ENCODE measurements around the gene PTPRD.
"Not testable (repeated sequence)": the region's sequence is repeated elsewhere in the genome, so short reads cannot be mapped to it uniquely, and the experiment has no call there.

The PTPRD gene

DNA sequence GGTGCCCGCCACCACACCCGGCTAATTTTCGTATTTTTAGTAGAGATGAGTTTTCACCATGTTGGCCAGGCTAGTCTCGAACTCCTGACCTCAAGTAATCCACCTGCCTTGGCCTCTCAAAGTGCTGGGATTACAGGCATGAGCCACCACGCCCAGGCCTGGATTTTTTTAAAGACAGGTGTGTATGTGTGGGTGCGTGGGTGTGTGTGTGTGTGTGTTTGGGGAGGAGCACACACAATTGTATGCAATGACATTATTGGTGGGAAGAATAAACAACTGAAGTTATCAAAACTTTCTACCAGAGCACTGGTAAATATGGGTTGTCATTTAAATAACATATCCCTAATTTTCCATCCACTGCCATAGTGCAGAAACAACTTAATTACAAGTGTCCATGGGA, 1915.2 kb downstream of the PTPRD start:
- not testable (repeated sequence) for DNase-seq

- DNase-seq = no peak
Measured at GRCh38 chr9:8696516-8696915, 1916.3 kb downstream of the PTPRD start.

DNA sequence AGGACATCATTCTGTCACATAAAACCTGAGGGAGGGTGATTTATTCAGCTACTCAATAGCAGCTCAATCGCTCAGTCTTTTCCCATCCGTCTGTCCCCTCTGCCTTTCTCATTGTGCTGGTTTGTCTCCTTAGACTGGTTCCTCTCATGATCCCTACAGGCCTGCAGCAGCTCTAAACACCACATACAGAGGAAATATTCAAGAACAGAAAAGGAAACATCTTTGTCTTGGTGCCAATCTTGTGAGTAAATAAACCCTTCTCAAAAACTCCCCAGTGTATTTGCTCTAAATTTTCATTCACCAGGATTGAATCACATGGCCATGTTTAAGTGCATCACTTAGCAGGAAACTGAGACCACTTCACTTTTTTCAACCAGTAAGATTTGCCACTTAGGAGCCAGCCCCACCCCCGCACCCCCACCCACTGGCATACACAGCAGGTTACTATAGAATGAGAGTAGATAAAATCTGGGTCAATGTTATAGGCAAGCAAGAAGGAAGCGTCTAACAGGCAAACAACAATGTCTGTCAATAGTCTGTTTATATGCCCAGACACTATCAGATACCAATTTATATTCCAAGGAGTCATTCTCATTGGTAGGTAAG, 1917.7 kb downstream of the PTPRD start:
- DNase-seq = peak; percentile 64

DNA sequence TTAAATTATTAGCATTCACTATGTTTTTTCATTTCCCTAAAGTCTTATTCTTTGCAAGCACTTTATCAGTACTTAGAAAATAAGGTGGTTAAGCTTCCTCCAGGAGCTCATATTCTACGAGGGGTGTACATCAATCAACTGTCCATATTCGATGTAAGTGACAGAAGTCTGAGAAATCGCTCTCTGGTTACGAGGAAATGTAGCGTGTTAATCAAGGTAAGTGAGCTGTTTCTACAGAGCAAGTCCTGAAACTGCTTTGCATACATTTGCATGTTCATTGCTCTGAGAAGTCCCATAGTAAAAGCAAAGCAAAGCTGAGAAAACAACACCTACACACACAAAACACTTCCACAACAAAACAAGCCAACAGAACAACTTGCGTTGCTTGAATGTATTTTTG, 1919.3 kb downstream of the PTPRD start:
- no peak for DNase-seq

GRCh38 chr9:8686516-8686915, 1926.3 kb downstream of the PTPRD start:
- DNase-seq = no peak

DNA sequence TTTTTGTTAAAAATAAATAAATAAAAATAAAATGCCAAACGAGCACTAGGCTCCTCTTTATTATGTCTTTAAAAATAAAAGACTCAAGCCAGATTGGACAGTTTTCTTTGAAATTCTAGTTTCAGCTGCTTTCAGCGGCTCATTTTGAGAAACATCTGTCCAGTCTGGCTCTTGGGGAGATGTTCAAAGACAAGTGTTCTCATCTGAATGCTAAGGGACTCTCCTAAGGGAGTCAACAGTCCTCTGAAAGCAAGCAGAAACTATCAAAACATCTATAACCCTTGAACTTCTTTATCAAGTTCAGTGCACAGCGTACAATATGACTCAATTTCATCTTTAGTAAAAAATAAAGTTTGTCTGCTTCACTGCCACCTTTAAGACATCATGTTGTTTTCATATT, 1927.0 kb downstream of the PTPRD start:
- no peak for DNase-seq

DNA sequence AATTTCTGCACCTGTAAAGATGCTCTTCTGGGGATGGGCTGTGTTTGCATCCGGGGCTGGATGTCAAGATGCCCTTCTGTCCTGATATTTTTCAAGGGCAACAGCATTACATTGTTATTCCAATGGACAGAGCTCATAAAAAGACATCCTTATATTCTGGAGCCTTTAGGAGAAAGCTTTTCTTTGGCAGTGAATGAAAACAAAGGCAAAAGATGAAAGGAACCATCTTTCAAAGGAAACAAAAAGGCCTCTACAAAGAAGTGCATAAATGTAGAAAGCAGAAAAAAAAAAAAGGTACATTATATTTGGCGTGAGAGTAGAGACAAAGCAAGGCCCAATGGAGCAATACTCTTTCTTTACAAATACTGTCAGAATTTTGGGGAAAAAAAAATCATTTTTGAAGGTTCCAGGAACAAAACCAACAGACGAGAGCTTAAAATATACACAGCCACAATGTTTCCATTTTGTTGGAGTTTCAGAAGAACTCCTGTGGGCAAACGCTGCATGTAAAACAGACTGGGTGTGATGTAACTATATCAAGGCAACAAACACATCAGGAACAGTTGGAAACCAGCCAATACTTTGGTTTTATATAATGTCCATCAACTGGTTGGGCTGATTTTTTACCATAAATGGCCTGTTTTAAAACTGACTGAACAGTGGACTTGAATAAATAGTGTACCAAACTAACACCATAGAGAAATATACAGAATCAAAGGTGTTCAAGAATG, 1927.7 kb downstream of the PTPRD start:
- peak; percentile 12 for DNase-seq

- DNase-seq = no peak
Measured at GRCh38 chr9:8683496-8683895, 1929.3 kb downstream of the PTPRD start.

GRCh38 chr9:8680658-8681057, 1932.1 kb downstream of the PTPRD start:
- no peak for DNase-seq

- no peak for DNase-seq
Measured at GRCh38 chr9:8680157-8680556, 1932.6 kb downstream of the PTPRD start.

DNA sequence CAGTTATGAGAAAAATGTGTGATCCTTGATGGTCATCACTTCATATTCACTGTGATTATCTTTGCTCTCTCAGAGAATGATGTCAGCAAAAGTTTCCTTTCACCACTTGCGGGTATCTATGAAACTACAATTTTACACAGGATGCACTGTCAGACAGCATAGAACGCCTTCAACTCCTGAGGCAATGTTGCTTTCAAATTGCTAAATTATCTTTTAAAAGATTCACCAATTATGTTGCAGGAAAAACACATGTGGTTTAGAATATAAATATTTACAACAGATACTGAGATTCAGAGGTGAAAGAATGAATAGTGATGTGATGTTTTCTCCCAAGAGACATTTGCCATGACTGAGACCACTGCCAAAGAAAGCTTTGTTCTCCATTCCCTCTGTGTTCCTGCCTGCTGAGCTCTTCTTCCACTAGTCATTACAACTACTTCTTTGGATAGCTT, 1933.4 kb downstream of the PTPRD start:
- DNase-seq = no peak

DNA sequence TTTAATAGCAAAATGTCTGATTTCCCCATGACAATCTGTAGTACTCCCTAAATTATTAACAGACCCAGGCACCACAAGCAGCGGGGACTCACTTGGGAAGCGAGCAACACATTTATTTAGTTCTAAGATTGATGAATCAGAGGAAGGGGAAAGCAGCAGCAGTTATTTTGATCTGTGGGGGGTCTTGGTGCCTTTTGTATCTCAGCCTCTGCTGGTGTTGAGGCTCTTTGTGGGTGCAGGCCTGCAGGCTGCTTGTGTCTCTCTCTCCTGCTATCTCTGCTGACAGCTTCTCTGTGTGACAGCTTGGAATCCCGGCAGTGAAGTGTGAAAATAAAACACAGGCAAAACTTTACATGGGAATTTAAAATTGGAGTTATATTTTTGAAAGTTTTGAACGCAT, 1935.1 kb downstream of the PTPRD start:
- no peak for DNase-seq

DNA sequence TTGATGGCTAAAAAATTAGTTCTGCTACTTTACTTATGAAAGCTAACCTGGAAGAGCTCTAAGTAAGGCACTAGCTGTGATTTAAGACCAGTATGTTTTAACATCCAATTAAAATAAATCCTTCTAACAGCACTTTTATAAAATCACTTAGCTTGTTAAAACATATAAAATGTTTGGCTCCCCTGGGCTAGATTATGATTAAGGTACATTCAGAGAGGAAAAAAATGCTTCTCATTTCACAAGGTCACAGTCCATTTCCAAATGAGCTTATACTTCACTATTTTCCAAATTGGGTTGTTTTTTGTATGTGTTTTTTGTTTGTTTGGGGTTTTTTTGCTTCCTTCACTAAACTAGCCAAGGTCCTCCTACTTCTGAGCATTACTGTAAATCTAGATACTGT, 1938.3 kb downstream of the PTPRD start:
- DNase-seq = no peak

DNA sequence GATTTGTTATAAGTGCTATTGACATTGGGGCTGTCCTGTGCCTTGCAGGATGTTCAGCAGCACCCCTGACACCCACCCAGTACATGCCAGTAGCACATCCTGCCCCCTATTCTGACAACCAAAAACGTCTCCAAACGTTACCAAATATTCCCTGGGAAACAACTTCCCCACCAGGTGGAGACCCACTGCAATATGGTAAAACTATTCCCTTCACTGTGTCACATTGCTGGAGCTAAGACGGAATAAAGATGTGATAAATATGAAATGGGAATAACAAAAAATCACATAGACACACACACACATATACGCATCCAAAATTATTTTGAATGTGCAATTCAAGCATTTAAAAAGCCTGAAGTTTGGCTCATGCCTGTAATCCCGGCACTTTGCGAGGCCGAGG, 1939.0 kb downstream of the PTPRD start:
- no peak for DNase-seq

GRCh38 chr9:8670751-8671150, 1942.1 kb downstream of the PTPRD start:
- no peak for DNase-seq

DNA sequence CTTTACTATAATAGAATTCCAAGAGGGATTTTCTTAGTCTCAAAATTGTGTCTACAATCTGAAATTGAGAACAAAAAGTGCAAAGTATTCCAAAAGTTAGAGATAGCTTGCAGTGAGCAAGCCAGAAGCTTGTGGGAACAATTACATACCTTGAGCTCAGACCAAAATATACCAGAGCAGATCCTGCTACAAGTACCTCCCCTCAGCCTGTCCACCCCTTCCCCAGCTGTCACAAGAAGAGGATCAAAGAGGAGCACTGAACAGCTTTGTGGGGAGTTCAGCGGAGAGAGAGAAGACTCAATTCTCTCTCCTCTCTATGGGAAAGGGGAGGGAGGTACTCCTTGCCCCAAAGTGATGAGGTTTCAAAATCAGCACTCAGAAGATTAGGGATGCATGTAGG, 1944.1 kb downstream of the PTPRD start:
- DNase-seq = no peak

DNA sequence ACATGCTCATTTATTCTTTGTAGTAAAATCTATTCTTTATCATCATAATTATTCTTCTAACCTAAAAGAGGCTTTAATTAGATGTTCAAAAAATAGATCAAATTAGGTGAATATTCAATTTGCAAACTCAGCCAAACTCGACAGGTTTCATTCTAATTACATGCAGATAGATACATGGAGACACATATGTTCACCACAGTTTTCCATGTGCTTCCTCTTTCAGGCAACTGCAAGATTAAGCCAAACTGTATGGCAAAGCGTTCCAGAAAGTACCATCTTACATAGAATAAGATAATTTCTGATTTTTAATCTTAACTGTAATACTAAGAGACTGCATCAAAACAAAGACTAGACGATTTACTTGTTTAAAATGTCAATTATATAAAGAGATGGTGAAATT, 1944.6 kb downstream of the PTPRD start:
- no peak for DNase-seq

DNA sequence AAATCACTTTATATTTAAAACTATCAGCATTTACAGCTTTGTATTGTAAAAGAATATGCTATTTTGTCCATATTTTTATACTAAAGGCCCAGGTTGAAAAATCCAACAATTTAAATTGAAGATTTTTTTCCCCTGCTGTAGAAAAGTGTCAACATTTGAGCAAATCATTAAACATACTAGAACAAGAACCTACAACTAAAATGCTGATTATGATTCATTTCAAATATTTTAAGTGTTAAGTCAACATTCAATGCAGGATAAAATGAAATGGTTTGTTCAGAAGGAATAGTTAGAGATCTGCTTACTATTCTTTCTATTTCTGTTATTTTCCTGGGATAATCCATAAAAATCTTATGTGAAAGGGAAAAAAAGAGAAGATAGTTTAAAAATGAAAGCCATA, 1946.7 kb downstream of the PTPRD start:
- no peak for DNase-seq

DNA sequence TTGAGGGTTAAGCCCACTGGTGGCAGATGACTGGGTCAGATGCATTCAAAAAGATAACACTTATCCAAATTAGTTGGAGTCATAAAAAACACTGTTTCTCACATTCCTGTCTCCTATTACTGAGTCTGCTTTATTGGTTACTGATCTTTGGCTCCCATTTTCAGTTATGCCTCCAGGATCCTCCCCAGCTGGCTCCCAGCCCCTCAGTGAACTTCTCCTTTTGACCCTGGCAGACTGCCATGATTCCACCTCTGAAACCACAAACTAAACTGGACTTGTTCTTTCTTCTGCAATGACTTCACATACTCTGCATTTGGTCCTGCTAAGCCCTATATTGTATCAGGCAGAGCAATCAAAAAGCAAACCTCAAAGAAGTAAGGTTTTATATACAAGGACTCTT, 1952.4 kb downstream of the PTPRD start:
- DNase-seq = peak; percentile 45

- no peak for DNase-seq
Measured at GRCh38 chr9:8659108-8659507, 1953.7 kb downstream of the PTPRD start.

- no peak for DNase-seq
Measured at GRCh38 chr9:8655071-8655470, 1957.7 kb downstream of the PTPRD start.

GRCh38 chr9:8653855-8654254, 1958.9 kb downstream of the PTPRD start:
- DNase-seq = no peak

- DNase-seq = no peak
Measured at GRCh38 chr9:8653111-8653510, 1959.7 kb downstream of the PTPRD start.

GRCh38 chr9:8652255-8652654, 1960.5 kb downstream of the PTPRD start:
- no peak for DNase-seq

GRCh38 chr9:8651846-8652215, 1961.0 kb downstream of the PTPRD start:
- DNase-seq = no peak

All from NCI-H2171 treated with DMSO at 0.1 percent for 48 hours (cell line).